Psoas muscle (tissue), 8 donors: ENCODE data around the gene KCNG2. TPM values are rescaled to one million over a fixed set of nuclear protein-coding genes. Genes with fewer than 3 reads are reported as not detected.

Source experiments
- ATAC-seq, 4 donors: fragments of 200-7000 bp; cut with Tn5 transposase; one replicate each; pipeline ENCODE4 v1.9.1; 2020; ENCODE audit warnings: moderate library complexity in 3 of 4, mild to moderate bottlenecking in 2 of 4
- DNase-seq, 2 donors: peaks; one replicate each; pipeline ENCODE4 v3.0.0-alpha.2; 2020
- H3K27ac ChIP-seq: fragments of 200-600 bp; one replicate; pipeline ENCODE4 v1.8.0; 2022
- H3K27me3 ChIP-seq, 3 donors: fragments of 200-600 bp in 1 of 3; one replicate each; pipeline versions ENCODE4 v1.6.1 to v1.8.0; 2013 to 2022; ENCODE audit warnings: low read length in 2 of 3, mild to moderate bottlenecking in 2 of 3, moderate library complexity in 1 of 3; ENCODE audit not compliant: insufficient read depth in 3 of 3
- H3K36me3 ChIP-seq, 2 donors: fragments of 200-600 bp in 1 of 2; one replicate each; pipeline versions ENCODE4 v1.6.1 to v1.8.0; 2013 to 2022; ENCODE audit warnings: low read depth in 1 of 2, mild to moderate bottlenecking in 1 of 2, moderate library complexity in 1 of 2; ENCODE audit not compliant: insufficient read depth in 1 of 2
- H3K4me1 ChIP-seq: fragments of 200-600 bp; one replicate; pipeline ENCODE4 v1.8.0; 2022
- H3K4me3 ChIP-seq: fragments of 200-600 bp; one replicate; pipeline ENCODE4 v1.8.0; 2022; ENCODE audit warnings: mild to moderate bottlenecking
- H3K9me3 ChIP-seq: fragments of 200-600 bp; one replicate; pipeline ENCODE4 v1.8.0; 2022
- CTCF ChIP-seq: fragments of 200-600 bp; IDR thresholded peaks from one replicate; pipeline ENCODE4 v1.8.0; 2022; ENCODE audit warnings: antibody characterized with exemption
- WGBS, 3 donors: extraction: QIAGEN DNeasy Blood & Tissue Kit; methylation state at CpG; one replicate each; pipeline versions ENCODE4 v1.1.6 to v1.1.7; 2013; 5-methylcytosine and 5-hydroxymethylcytosine counted together
- intact Hi-C, 2 donors: fragments of 100-400 bp; cut with DNase I; formaldehyde crosslinking; loops; one replicate each; pipeline versions ENCODE4 v1.11.0 to v1.14.2; 2022
- polyA plus RNA-seq, 3 donors: library from polyadenylated mRNA; stranded (reverse); fragments of 200-250 nt; gene quantifications; one replicate each; pipeline ENCODE4 v1.2.3, GENCODE V29; 2013
- total RNA-seq, 4 donors: library from RNA; stranded (reverse); fragmentation: NEBNext Ultra II Directional in 2 of 4; extraction: Animal tissue kit (Norgen Biotek cat#: 25700) in 2 of 4; gene quantifications; one replicate each; pipeline versions ENCODE4 v1.2.1 to v1.2.4, GENCODE V29; 2021 to 2023
- donor health status: healthy with polysubstance abuse.
- donor health status: DM: no; HTN: no; CAD: no; lungs with moderate emphysema.
- donor health status: Bipolar disorder and iron deficiency.
- donor health status: healthy.
- donor health status: DM: yes; HTN: yes; CAD: no.
- donor health status: DM: no; HTN: no; CAD: no.
- donor health status: DM: no; HTN: no; CAD: no.
- donor health status: DM: yes; HTN: yes; CAD: no.

KCNG2 gene
- total and polyA plus RNA-seq, 7 donors: 0.04 to 0.54 (median 0.27) TPM; not detected in 2

GRCh38 chr18:79921984-79922965 is 124.5 kb downstream of the KCNG2 start:
- H3K4me1 ChIP-seq: peaks cover 27% of the 10 kb centered on the region
- DNase-seq: peak in 1 of 2 donors; percentile 15
- H3K36me3 ChIP-seq: peaks cover 0 to 20% of the 10 kb centered on the region in 2 donors
- no peaks in the 10 kb centered on the region for H3K27me3 ChIP-seq
- H3K27ac ChIP-seq: no peak overlapping the region
- no peak for TF ChIP-seq CTCF
- H3K4me3 ChIP-seq: no peak overlapping the region
- ATAC-seq: no peak
- no peaks in the 10 kb centered on the region for H3K9me3 ChIP-seq
- intact Hi-C loops: loop anchor here in 1 of 2 donors (10.0 kb wide), 1 partner anchor 247 kb away; the partner anchor contains the start of gene CTDP1
- 95 to 96% (median 95%) methylated on average over 22 to 24 of the region's 24 CpGs for WGBS, 3 donors

- Histone ChIP-seq H3K4me3 (no peak overlapping the region), H3K27ac (no peak overlapping the region), H3K27me3 (no peaks in the 10 kb centered on the region), H3K9me3 (no peaks in the 10 kb centered on the region), H3K4me1 (peaks cover 30% of the 10 kb centered on the region), H3K36me3 (peaks cover 0 to 20% of the 10 kb centered on the region in 2 donors)
- ATAC-seq: no peak
- 81 to 89% (median 83%) methylated on average over 12 to 17 of the region's 17 CpGs for WGBS, 3 donors
- no peak for TF ChIP-seq CTCF
- intact Hi-C loops: loop anchor here in 1 of 2 donors (10.0 kb wide), 1 partner anchor 248 kb away; the partner anchor contains the start of gene CTDP1
- DNase-seq: peak in 1 of 2 donors; percentile 42
Measured at GRCh38 chr18:79922971-79923411, 125.3 kb downstream of the KCNG2 start.

GRCh38 chr18:79923896-79924585 is 126.3 kb downstream of the KCNG2 start:
- no peaks in the 10 kb centered on the region for H3K27me3 ChIP-seq
- ATAC-seq (peak in 2 of 4 donors; percentile 22 to 27), DNase-seq (peak in 1 of 2 donors; percentile 29)
- H3K9me3 ChIP-seq: no peaks in the 10 kb centered on the region
- peaks cover 30% of the 10 kb centered on the region for H3K4me1 ChIP-seq
- no peak overlapping the region for H3K4me3 ChIP-seq
- TF ChIP-seq CTCF: no peak
- H3K27ac ChIP-seq: peak overlapping the region; percentile 86
- intact Hi-C loops: loop anchor here in 1 of 2 donors (10.0 kb wide), 1 partner anchor 249 kb away; the partner anchor contains the start of gene CTDP1
- peaks cover 0 to 10% of the 10 kb centered on the region in 2 donors for H3K36me3 ChIP-seq
- WGBS, 3 donors: 86 to 90% (median 88%) methylated on average over 24 to 26 of the region's 26 CpGs

GRCh38 chr18:79924814-79925731 is 127.3 kb downstream of the KCNG2 start:
- peak; percentile 88 to 94 (median 90) for ATAC-seq
- peak; percentile 65 to 85 for DNase-seq
- Histone ChIP-seq H3K4me1 (peaks cover 30% of the 10 kb centered on the region), H3K36me3 (peaks cover 0 to 19% of the 10 kb centered on the region in 2 donors), H3K4me3 (peak overlapping the region; percentile 53), H3K27me3 (no peaks in the 10 kb centered on the region), H3K9me3 (peaks cover 6% of the 10 kb centered on the region), H3K27ac (peak overlapping the region; percentile 86)
- WGBS, 3 donors: 23 to 37% (median 26%) methylated on average over 25 of the region's 25 CpGs
- TF ChIP-seq CTCF: peak; percentile 30
- intact Hi-C loops: loop anchor here in 1 of 2 donors (10.0 kb wide), 1 partner anchor 250 kb away; the partner anchor contains the start of gene CTDP1
